NCI-H146 (cell line): ENCODE measurements around the gene RHOD.

ENCODE experiments used
- DNase-seq: peaks from one replicate; lab custom pipeline; 2025; lab: John Stamatoyannopoulos, UW

Gene RHOD

GRCh38 chr11:67032830-67033551 lies 23.7 kb upstream of the RHOD start:
- DNase-seq, result no peak

DNA sequence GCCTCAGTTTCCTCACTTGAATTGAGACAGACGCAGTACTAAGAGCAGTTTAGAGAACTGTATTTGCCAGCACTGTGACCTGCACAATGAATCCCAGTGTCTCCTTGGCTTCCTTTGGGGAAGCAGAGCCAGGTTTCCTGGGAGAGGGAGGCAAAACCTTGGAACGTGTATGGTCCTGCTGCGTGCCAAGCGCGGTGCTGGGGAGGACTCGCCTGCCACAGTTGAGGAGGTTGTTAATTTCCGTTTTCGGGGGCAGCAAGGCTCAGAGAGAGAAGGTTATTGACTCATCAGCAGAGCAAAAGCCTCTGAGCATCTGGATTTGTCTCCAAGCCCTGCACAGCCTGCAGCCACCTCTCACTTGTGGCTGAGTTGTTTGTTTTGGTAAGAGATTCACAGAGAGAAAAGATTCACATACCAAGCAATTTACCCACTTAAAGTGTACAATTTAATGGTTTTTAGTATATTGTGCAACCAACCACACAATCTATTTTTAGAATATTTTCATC lies 22.9 kb upstream of the RHOD start:
- no peak for DNase-seq

GRCh38 chr11:67034350-67034749 lies 22.3 kb upstream of the RHOD start:
- no peak for DNase-seq

GRCh38 chr11:67040147-67040546 lies 16.5 kb upstream of the RHOD start:
- DNase-seq, result no peak

- DNase-seq, result no peak
Observed at GRCh38 chr11:67041602-67042001, 15.0 kb upstream of the RHOD start.

DNA sequence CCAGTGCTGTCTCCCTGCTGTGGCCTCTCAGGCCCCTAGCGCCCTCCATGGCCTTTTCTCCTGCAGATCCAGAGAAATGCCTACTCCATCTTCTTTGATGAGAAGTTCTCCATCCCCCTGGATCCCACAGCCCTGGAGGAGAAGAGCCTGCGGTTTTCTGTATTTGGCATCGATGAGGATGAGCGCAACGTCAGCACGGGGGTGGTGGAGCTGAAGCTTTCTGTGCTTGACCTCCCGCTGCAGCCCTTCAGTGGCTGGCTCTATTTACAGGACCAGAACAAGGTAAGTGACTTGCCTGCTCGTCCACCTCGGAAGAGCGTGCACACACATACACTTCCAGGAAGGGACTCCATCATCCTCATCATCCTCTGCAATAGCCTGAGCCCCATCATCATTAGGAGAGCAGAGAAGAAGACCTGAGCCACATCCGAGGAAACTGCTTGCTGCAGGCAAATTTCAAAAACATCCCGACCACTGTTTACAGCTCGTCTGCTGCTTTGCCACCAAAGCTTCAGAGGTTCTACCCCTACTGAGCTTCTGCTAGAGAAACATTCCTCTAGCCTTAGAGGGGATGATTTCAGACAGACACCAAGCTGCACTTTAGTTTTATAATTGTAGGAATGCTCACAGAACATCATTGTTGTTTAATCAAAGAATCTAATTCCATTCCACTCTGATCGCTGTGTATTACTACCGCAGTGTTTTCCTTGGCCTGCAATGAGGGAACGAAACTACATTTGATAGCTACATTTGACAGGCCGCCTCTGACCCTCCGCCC lies 12.9 kb upstream of the RHOD start:
- no peak for DNase-seq

DNA sequence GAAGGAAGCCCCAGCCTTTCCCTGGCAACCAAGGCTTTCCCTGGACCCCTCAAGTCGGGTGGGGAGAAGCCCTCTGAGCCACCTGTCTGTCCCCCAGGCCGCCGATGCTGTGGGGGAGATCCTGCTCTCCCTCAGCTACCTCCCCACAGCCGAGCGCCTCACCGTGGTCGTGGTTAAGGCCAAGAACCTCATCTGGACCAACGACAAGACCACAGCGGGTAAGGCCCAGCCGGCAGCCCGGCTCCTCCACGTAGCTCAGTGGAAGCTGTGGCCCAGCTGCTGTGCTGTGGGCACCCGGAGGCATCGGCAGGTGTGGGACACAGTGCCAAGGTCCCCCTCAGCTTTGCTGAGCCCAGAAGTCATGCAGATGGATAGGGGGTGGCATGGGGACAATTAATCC lies 12.2 kb upstream of the RHOD start:
- no peak for DNase-seq

- DNase-seq, result no peak
Observed at GRCh38 chr11:67045314-67045713, 11.3 kb upstream of the RHOD start.

- no peak for DNase-seq
Observed at GRCh38 chr11:67048515-67049130, 8.0 kb upstream of the RHOD start.

GRCh38 chr11:67050139-67050538 lies 6.5 kb upstream of the RHOD start:
- DNase-seq, result no peak

DNA sequence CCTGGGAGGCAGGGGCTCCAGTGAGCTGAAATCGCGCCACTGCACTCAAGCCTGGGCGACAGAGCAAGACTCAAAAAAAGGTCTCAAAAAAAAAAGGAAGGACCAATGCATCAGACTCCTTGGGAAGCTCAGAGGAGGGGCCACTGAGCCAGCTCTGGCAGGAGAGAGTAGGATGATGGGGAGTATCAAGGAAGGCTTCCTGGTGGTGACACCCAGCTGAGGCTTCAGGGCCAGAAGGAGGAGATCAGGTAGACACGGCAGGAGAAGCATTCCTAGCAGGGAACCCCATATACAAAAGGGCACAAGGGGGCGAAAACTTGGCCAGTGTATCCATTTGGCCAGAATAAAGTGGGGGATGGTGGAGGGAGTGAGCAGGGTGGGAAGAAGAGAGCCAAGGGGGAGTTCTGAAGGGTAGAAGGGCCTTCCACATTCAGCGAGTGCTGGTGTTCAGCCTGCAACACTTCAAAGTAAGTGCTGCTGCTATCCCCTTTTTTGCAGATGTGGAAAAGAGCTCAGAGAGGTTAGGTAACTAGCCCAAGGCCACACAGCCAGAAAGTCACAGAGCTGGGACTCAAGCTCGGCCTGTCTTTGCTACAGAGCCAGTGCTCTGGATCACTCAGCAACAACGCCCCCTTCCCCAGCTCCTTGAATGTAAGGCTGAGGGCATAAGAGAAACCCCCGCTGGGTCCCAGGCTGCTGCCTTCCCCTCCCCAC lies 5.3 kb upstream of the RHOD start:
- no peak for DNase-seq

- no peak for DNase-seq
Observed at GRCh38 chr11:67051945-67052488, 4.6 kb upstream of the RHOD start.

DNA sequence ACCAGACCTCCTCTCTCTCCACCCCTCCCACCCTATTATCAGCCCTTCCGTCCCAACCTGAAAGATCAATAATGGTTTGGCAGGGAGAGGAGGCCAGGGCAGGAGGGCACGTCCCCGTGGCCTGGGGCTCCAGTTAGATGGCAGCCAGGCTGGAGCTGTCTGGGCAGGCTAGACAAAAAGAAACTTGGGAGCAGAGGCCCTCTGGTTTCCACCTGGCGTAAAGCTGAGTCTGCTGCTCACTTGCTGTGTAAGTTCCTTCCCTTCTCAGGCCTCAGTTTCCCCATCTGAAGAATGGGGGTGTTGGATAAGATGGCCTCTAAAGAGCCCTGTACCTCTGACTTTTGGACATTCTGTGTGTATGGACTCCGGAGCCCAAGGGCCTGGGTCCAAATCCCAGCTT lies 3.8 kb upstream of the RHOD start:
- DNase-seq, result no peak

DNA sequence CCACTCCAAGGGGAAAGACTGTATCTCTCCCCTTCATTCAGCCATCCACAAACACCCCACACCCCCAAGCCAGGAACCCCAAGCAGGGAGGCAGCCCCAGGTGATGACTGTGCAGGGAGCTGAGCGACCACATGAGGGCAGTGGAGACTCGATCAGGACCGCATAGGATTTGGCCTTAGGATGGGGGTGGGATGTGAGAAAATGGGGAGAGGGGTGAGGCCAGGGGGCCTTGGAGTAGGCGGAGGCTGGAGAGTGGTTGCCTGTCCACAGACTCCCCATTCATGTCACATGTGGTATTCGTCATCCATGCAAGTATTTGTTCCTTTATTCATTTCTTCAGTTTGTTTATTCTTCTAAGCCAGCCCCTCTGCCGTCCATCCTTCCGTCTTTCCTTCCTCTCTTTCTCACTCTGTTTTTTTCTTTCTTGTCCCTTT lies 2.7 kb upstream of the RHOD start:
- DNase-seq, result peak; percentile 57

DNA sequence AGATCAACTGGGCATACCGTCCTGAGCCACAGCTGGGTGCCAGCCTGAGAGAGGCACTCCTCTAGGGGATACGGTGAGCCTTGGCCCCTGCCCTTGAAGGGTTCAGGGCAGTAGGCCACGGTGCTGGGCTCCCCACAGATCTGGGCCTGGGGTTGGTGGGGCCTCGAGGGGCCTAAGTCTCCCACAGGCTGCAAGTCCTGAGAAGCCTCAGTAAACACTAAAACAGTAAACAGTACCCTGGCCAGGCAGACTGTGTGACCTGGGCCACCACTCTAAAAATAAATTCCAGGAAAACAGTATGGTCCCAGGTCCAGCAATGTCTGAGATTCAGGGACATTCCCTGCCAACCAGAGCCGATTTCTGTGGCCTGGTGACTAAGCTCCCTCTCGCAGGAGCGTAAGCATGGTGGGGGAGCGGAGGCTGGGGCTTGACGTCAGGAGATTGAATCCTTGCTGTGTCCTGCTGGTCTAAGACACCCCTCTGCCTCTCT lies 2.3 kb upstream of the RHOD start:
- DNase-seq, result no peak

DNA sequence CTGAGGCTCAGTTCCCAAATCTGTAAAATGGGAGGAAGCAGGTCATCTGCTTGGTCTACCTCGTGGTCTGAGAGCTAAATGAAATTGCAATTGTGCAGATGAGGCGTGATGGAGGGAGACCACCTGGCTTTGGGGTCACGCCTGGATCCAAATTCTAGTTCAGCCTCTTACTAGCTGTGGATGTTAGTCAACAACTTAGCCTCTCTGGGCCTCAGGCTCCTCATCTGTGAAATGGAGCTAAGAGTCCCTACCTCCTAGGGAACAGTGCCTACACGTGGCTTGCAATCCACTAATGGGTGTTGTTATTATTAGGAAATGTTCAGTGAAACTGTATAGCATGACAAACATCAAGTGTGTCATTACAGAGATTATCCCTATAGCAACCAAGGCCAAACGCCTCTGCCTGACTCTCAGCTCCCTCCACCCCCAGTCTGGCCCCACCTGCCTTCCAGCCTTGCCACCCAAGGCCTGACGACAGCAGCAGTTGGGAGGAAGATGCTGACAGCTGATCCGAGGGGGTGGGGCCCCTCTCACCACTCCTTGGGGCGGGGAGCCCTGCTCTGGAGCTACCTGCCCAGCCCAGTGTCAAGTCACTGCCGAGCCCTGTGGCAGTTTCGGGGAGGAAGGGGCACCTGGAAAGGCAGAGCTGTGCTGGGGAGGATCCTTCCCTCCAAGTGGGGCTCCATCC lies 1.7 kb upstream of the RHOD start:
- peak; percentile 96 for DNase-seq

GRCh38 chr11:67055812-67056211 lies 835 bp upstream of the RHOD start:
- DNase-seq, result no peak

GRCh38 chr11:67057205-67057672 lies 592 bp downstream of the RHOD start:
- no peak for DNase-seq

DNA sequence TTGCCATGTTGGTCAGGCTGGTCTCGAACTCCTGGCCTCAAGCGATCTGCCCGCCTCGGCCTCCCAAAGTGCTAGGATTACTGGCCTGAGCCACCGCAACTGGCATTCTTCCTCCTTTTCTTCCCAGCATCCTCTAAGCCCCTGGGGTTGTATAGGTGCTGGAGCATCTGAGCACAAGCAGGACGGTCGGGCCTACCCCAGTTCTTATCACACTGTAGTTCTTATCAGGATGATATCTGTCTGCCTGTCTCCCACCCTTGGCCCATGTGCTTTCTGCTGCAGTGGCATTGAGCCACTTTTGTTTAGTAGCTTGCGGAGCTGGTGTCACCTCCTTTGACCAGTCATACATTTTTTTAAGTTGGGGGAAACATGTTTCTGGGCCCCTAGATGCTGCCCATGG lies 1.9 kb downstream of the RHOD start:
- DNase-seq, result no peak

- no peak for DNase-seq
Observed at GRCh38 chr11:67059671-67060070, 3.0 kb downstream of the RHOD start.

DNA sequence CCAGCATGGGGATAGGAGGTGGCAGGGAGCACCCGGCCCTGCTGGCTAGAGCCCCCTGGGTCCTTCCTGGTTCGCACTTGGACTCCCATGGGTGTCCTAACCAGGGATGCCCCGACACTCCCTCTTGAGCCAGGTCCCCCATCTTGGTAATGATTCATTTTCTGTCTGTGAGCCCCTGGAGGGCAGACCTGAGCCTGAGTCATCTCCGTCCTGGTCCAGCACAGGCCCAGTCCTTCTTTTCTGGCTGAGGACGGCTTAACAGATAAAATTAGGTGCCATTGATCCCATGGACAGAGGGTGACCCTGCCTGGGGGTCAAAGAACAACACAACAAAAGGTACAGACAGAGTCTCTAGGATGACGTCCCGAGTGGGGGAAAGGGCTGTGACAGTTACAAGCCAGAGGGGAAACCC lies 3.5 kb downstream of the RHOD start:
- no peak for DNase-seq
